ENCODE results near the gene GAPVD1. TPM values are rescaled to one million over a fixed set of nuclear protein-coding genes. Genes with fewer than 3 reads are reported as not detected.

The GAPVD1 gene
- total RNA-seq, 1 experiment from 2014 or later = 53.1 TPM

GRCh38 chr9:125377584-125378250 lies 116.1 kb downstream of the GAPVD1 start:
- BruUV-seq (replicated peaks) = no TSS peak
- RAD21 ChIA-PET (ENCODE audit: low non-redundant PET in 1 of 2, low total read pairs in 2 of 2, uncharacterized antibody in 2 of 2, unreplicated experiment in 2 of 2) = no interaction called here
- peaks cover 0 to 8% of the 10 kb centered on the region in 2 experiments; a peak in 1 of 4 replicates for H3K4me1 ChIP-seq (ENCODE audit: control insufficient read depth in 1 of 2, insufficient read depth in 2 of 2, low read length in 2 of 2)

More at GRCh38 chr9:125377584-125378250, 116.1 kb downstream of the GAPVD1 start:
- Histone ChIP-seq H3K36me3 (ENCODE audit: control insufficient read depth in 1 of 2, insufficient read depth in 2 of 2, low read length in 2 of 2) (no peaks in the 10 kb centered on the region), H3K27ac (ENCODE audit: low read depth, low read length) (no peak overlapping the region), H2AFZ (ENCODE audit: low read depth, low read length, poor library complexity, severe bottlenecking) (no peak overlapping the region), H3K9me3 (ENCODE audit: control insufficient read depth in 1 of 2, insufficient read depth in 1 of 2, low read depth in 1 of 2, low read length in 2 of 2) (no peaks in the 10 kb centered on the region), H3K79me2 (ENCODE audit: insufficient read depth, low read length) (no peaks in the 10 kb centered on the region), H4K20me1 (ENCODE audit: insufficient read depth) (no peaks in the 10 kb centered on the region), H3K9me2 (ENCODE audit: insufficient read depth) (no peaks in the 10 kb centered on the region), H3K4me2 (ENCODE audit: low read length) (no peak overlapping the region), H3K9ac (ENCODE audit: low read length) (no peak overlapping the region), H3K4me3 (replicated peaks in 1 of 2; ENCODE audit: low read depth in 1 of 2, low read length in 2 of 2) (no peak overlapping the region), H3K27me3 (ENCODE audit: insufficient read depth, low read length) (no peaks in the 10 kb centered on the region)
- CTCF ChIA-PET = interaction anchor here (1.1 to 1.6 kb wide), 5 partner anchors 10 to 525 kb away, joined by 3 to 5 read pairs (median 3); partner anchors contain the start of gene WDR38
- intact Hi-C loops (cut with micrococcal nuclease) = no loop called here
- DNase-seq (ENCODE audit: low read depth, low spot score) (no peak), ATAC-seq (no peak)
- POLR2A ChIA-PET = no interaction called here
- no peak for TF ChIP-seq SIN3A (IDR thresholded peaks at IDR 0.05; ENCODE audit: low read depth)
- TF ChIP-seq CTCF (IDR thresholded peaks at IDR 0.05 in 2 of 3, conservative IDR thresholded peaks at IDR 0.05 in 1 of 3; ENCODE audit: borderline replicate concordance in 1 of 3, insufficient read depth in 1 of 3, low read depth in 2 of 3, low read length in 2 of 3) = no peak
- TF ChIP-seq CEBPB (IDR thresholded peaks at IDR 0.05; ENCODE audit: low read depth) = no peak
- TF ChIP-seq FOSL1 (IDR thresholded peaks at IDR 0.05; ENCODE audit: low read depth) = no peak
- 0 out of 2 replicates have a peak, but pooled peaks have one; percentile 6 for TF ChIP-seq ZFX (IDR thresholded peaks at IDR 0.05)
